ENCODE results near the gene POGZ. TPM values are rescaled to one million over a fixed set of nuclear protein-coding genes. Genes with fewer than 3 reads are reported as not detected.

The POGZ gene
- total RNA-seq, 1 donor from 2014 or later = 96.3 TPM

GRCh38 chr1:151502035-151502700, 42.9 kb upstream of the POGZ start:
- intact Hi-C loops (cut with DNase I) = no loop called here
- no peaks in the 10 kb centered on the region for H3K27me3 ChIP-seq
- TF ChIP-seq, protein P1, sequence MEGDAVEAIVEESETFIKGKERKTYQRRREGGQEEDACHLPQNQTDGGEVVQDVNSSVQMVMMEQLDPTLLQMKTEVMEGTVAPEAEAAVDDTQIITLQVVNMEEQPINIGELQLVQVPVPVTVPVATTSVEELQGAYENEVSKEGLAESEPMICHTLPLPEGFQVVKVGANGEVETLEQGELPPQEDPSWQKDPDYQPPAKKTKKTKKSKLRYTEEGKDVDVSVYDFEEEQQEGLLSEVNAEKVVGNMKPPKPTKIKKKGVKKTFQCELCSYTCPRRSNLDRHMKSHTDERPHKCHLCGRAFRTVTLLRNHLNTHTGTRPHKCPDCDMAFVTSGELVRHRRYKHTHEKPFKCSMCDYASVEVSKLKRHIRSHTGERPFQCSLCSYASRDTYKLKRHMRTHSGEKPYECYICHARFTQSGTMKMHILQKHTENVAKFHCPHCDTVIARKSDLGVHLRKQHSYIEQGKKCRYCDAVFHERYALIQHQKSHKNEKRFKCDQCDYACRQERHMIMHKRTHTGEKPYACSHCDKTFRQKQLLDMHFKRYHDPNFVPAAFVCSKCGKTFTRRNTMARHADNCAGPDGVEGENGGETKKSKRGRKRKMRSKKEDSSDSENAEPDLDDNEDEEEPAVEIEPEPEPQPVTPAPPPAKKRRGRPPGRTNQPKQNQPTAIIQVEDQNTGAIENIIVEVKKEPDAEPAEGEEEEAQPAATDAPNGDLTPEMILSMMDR (IDR thresholded peaks at IDR 0.05) = no peak
- no peak for ATAC-seq
- no peak overlapping the region for H3K4me3 ChIP-seq
- H3K36me3 ChIP-seq = no peaks in the 10 kb centered on the region
- DNase-seq = no peak
- H3K27ac ChIP-seq = no peak overlapping the region
- no peaks in the 10 kb centered on the region for H3K4me1 ChIP-seq
- H3K9me3 ChIP-seq = no peaks in the 10 kb centered on the region

- Histone ChIP-seq H3K36me3 (no peaks in the 10 kb centered on the region), H3K27ac (no peak overlapping the region), H3K4me1 (no peaks in the 10 kb centered on the region), H3K9me3 (no peaks in the 10 kb centered on the region), H3K4me3 (no peak overlapping the region), H3K27me3 (no peaks in the 10 kb centered on the region)
- ATAC-seq (peak; percentile 46), DNase-seq (no peak)
- TF ChIP-seq, protein P1 (IDR thresholded peaks at IDR 0.05) = peak; percentile 19
- intact Hi-C loops (cut with DNase I) = no loop called here
These were observed 42.2 kb upstream of the POGZ start for GRCh38 chr1:151501474-151501873.

DNA sequence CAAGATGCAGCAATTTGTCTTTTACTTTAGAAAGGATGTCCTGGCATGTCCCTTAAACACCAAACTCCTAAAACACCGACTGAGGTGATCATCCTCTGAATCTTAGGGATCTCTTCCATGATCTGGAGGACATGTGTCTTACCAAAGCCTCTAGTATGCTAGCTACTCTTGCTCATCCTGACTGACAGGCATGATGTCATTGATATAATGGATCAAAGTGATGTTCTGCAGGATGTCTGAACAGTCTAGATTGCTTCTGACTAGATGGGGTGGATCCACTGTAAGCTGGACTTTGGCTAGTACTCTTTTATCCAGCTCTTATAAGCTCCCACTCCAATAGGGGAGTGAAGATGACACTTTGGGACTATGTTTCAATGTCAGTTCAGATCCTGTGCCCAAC, 40.6 kb upstream of the POGZ start:
- DNase-seq (no peak), ATAC-seq (no peak)
- no peaks in the 10 kb centered on the region for H3K9me3 ChIP-seq
- no peak overlapping the region for H3K4me3 ChIP-seq
- H3K27ac ChIP-seq = no peak overlapping the region
- intact Hi-C loops (cut with DNase I) = no loop called here
- H3K27me3 ChIP-seq = no peaks in the 10 kb centered on the region
- H3K36me3 ChIP-seq = no peaks in the 10 kb centered on the region
- TF ChIP-seq, protein P1 (IDR thresholded peaks at IDR 0.05) = no peak
- H3K4me1 ChIP-seq = peaks cover 2% of the 10 kb centered on the region

- H3K27me3 ChIP-seq = no peaks in the 10 kb centered on the region
- H3K9me3 ChIP-seq = no peaks in the 10 kb centered on the region
- peaks cover 6% of the 10 kb centered on the region for H3K4me1 ChIP-seq
- TF ChIP-seq, protein P1 (IDR thresholded peaks at IDR 0.05) = no peak
- intact Hi-C loops (cut with DNase I) = no loop called here
- no peak overlapping the region for H3K27ac ChIP-seq
- ATAC-seq (no peak), DNase-seq (no peak)
- H3K4me3 ChIP-seq = no peak overlapping the region
- no peaks in the 10 kb centered on the region for H3K36me3 ChIP-seq
These were observed 40.1 kb upstream of the POGZ start for GRCh38 chr1:151499365-151499764.

GRCh38 chr1:151495316-151495715, 36.0 kb upstream of the POGZ start:
- Histone ChIP-seq H3K36me3 (no peaks in the 10 kb centered on the region), H3K4me3 (no peak overlapping the region), H3K27ac (no peak overlapping the region), H3K27me3 (no peaks in the 10 kb centered on the region), H3K9me3 (no peaks in the 10 kb centered on the region), H3K4me1 (peaks cover 6% of the 10 kb centered on the region)
- TF ChIP-seq, protein P1 (IDR thresholded peaks at IDR 0.05) = no peak
- intact Hi-C loops (cut with DNase I) = no loop called here
- ATAC-seq (no peak), DNase-seq (no peak)
